HepG2 (cell line): ENCODE data around the gene SCYGR6. TPM values are rescaled to one million over a fixed set of nuclear protein-coding genes. Genes with fewer than 3 reads are reported as not detected.

Source experiments
- BORCS8-MEF2B ChIP-seq: sonication (generic); formaldehyde crosslinking; IDR thresholded peaks from 2 replicates; pipeline ENCODE4 v1.8.0; 2022; ENCODE audit warnings: mild to moderate bottlenecking, missing genetic modification reagents
- CBX5 ChIP-seq: sonication (generic); formaldehyde crosslinking; IDR thresholded peaks from 2 replicates; pipeline ENCODE4 v1.4.0; 2020; ENCODE audit warnings: missing genetic modification reagents, borderline replicate concordance
- MTA3 ChIP-seq: sonication (generic); formaldehyde crosslinking; IDR thresholded peaks from 2 replicates; pipeline ENCODE4 v1.4.0; 2020; ENCODE audit warnings: missing genetic modification reagents
- MXI1 ChIP-seq: IDR thresholded peaks from 3 replicates; pipeline ENCODE4 v1.6.1; 2012; ENCODE audit warnings: low read depth, low read length, inconsistent platforms, borderline replicate concordance
- NFE2 ChIP-seq: sonication (generic); formaldehyde crosslinking; IDR thresholded peaks from 2 replicates; pipeline ENCODE4 v1.4.0; 2020; ENCODE audit warnings: missing genetic modification reagents
- NFE2L2 ChIP-seq: fragments of 150-350 bp; IDR thresholded peaks from 2 replicates; pipeline ENCODE4 v1.6.1; 2014; ENCODE audit warnings: low read length
- PPARG ChIP-seq: conservative IDR thresholded peaks from 2 replicates; pipeline ENCODE4 v1.6.1; 2016; ENCODE audit warnings: missing biosample characterization, missing genetic modification reagents
- RAD51 ChIP-seq: fragments of 450-650 bp; IDR thresholded peaks from 2 replicates; pipeline ENCODE4 v1.6.1; 2016; ENCODE audit warnings: borderline replicate concordance
- RCOR2 ChIP-seq: IDR thresholded peaks from 2 replicates; pipeline ENCODE4 v1.6.1; 2016; ENCODE audit warnings: missing biosample characterization, missing genetic modification reagents
- RFXAP ChIP-seq: sonication (generic); formaldehyde crosslinking; IDR thresholded peaks from 2 replicates; pipeline ENCODE4 v1.4.0; 2020; ENCODE audit warnings: missing genetic modification reagents, borderline replicate concordance
- RXRB ChIP-seq: IDR thresholded peaks from 2 replicates; pipeline ENCODE4 v1.6.1; 2016; ENCODE audit warnings: borderline replicate concordance, missing genetic modification reagents, missing compliant biosample characterization
- SKIL ChIP-seq: sonication (generic); formaldehyde crosslinking; IDR thresholded peaks from 2 replicates; pipeline ENCODE4 v1.8.0; 2022; ENCODE audit warnings: missing genetic modification reagents, mild to moderate bottlenecking, moderate library complexity, borderline replicate concordance
- SMARCC2 ChIP-seq: fragments of 450-650 bp; IDR thresholded peaks from 2 replicates; pipeline ENCODE4 v1.6.1; 2017; ENCODE audit warnings: antibody characterized with exemption, mild to moderate bottlenecking
- ZFP82 ChIP-seq: sonication (generic); formaldehyde crosslinking; IDR thresholded peaks from 2 replicates; pipeline ENCODE4 v1.5.1; 2020; ENCODE audit warnings: mild to moderate bottlenecking, missing genetic modification reagents, borderline replicate concordance
- ZIK1 ChIP-seq: sonication (generic); formaldehyde crosslinking; IDR thresholded peaks from 2 replicates; pipeline ENCODE4 v1.5.0; 2020; ENCODE audit warnings: mild to moderate bottlenecking, low read depth, missing genetic modification reagents, borderline replicate concordance
- ZNF225 ChIP-seq: sonication (generic); formaldehyde crosslinking; IDR thresholded peaks from 2 replicates; pipeline ENCODE4 v1.4.0; 2020; ENCODE audit warnings: mild to moderate bottlenecking, missing genetic modification reagents
- ZNF276 ChIP-seq: sonication (generic); formaldehyde crosslinking; IDR thresholded peaks from 2 replicates; pipeline ENCODE4 v1.4.0; 2020; ENCODE audit warnings: mild to moderate bottlenecking, low read depth, missing genetic modification reagents
- ZNF326 ChIP-seq: sonication (generic); formaldehyde crosslinking; IDR thresholded peaks from 2 replicates; pipeline ENCODE4 v1.4.0; 2020; ENCODE audit warnings: missing genetic modification reagents, borderline replicate concordance
- ZNF33A ChIP-seq: sonication (generic); formaldehyde crosslinking; IDR thresholded peaks from 2 replicates; pipeline ENCODE4 v1.5.1; 2020; ENCODE audit warnings: missing genetic modification reagents, mild to moderate bottlenecking, moderate library complexity, borderline replicate concordance
- ZNF350 ChIP-seq: sonication (generic); formaldehyde crosslinking; IDR thresholded peaks from 2 replicates; pipeline ENCODE4 v1.4.0; 2020; ENCODE audit warnings: mild to moderate bottlenecking, low read depth, missing genetic modification reagents, borderline replicate concordance
- ZNF484 ChIP-seq: sonication (generic); formaldehyde crosslinking; IDR thresholded peaks from 2 replicates; pipeline ENCODE4 v1.5.1; 2020; ENCODE audit warnings: mild to moderate bottlenecking, low read depth, missing genetic modification reagents, borderline replicate concordance
- ZNF556 ChIP-seq: sonication (generic); formaldehyde crosslinking; IDR thresholded peaks from 2 replicates; pipeline ENCODE4 v1.4.0; 2020; ENCODE audit warnings: mild to moderate bottlenecking, missing genetic modification reagents, borderline replicate concordance
- ZNF563 ChIP-seq: sonication (generic); formaldehyde crosslinking; IDR thresholded peaks from 2 replicates; pipeline ENCODE4 v1.8.0; 2022; ENCODE audit warnings: mild to moderate bottlenecking, moderate library complexity, missing genetic modification reagents
- ZNF788 ChIP-seq: sonication (generic); formaldehyde crosslinking; IDR thresholded peaks from 2 replicates; pipeline ENCODE4 v1.5.0; 2020; ENCODE audit warnings: mild to moderate bottlenecking, missing genetic modification reagents, borderline replicate concordance
- ZNF790 ChIP-seq: sonication (generic); formaldehyde crosslinking; IDR thresholded peaks from 2 replicates; pipeline ENCODE4 v1.8.0; 2022; ENCODE audit warnings: missing genetic modification reagents, mild to moderate bottlenecking, borderline replicate concordance
- ZNF792 ChIP-seq: IDR thresholded peaks from 2 replicates; pipeline ENCODE4 v1.6.1; 2016
- polyA plus RNA-seq, 8 experiments: library from polyadenylated mRNA; depleted of rRNA in 3 of 8; stranded (reverse) in 7 of 8; unstranded in 1 of 8; fragments of >200 nt; fragmentation: Illumina TruSeq in 4 of 8; extraction: Trizol in 4 of 8; gene quantifications; 2 replicates each; pipeline versions ENCODE4 v1.2.1 to v1.2.3, GENCODE V29; 2011 to 2016; ENCODE audit warnings: low read depth in 4 of 8, missing spikeins in 1 of 8, mixed read lengths in 1 of 8; ENCODE audit not compliant: insufficient read depth in 1 of 8
- total RNA-seq, 5 experiments: library from RNA; depleted of rRNA; stranded (reverse); fragments of >200 nt; fragmentation: Illumina TruSeq; extraction: Trizol; gene quantifications; 2 replicates each; pipeline ENCODE4 v1.2.3, GENCODE V29; 2016; ENCODE audit warnings: low read depth in 1 of 5
- TF ChIP-seq, protein P1 (sequence below): sonication (generic); formaldehyde crosslinking; conservative IDR thresholded peaks from 2 replicates; pipeline ENCODE4 v1.8.0; 2022; ENCODE audit warnings: low read depth, missing genetic modification reagents

SCYGR6 gene
- total and polyA plus RNA-seq, 2 of the 13 experiments (the other 11 are each of a cell fraction or from before 2014, with no cell fraction given), result not detected

DNA sequence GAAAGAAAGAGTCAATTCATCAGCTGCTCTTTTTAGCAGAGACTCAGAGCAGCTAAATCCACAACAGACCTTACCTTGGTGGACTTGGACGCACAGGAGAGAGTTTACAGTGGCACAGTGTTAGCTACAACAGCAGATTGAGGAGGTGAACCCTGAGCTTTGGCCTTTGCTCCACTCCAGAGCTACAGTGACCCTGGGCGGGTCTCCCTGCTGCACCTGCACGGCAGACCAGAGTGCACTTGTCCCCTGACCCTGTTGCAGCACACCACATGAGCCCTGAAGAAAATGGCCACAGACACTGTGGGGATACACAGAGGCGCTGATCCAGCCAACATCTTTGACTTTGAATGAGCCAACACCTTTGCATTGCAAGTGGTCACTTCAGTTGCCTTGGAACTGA lies 17.7 kb downstream of the SCYGR6 start (continued):
- peak; percentile 78; the same call in 1 of the 2 replicates for TF ChIP-seq RCOR2 (CRISPR knock-in tag)
- no peak for TF ChIP-seq ZNF792 (CRISPR knock-in tag)
- no peak for TF ChIP-seq ZFP82
- TF ChIP-seq ZNF484 (CRISPR knock-in tag), result no peak
- no peak for TF ChIP-seq ZIK1 (CRISPR knock-in tag)
- TF ChIP-seq ZNF790 (CRISPR knock-in tag), result no peak
- TF ChIP-seq ZNF350 (CRISPR knock-in tag), result 0 out of 2 replicates have a peak, but pooled peaks have one; percentile 27
- TF ChIP-seq MXI1, result no peak
- no peak for TF ChIP-seq ZNF33A (CRISPR knock-in tag)
- TF ChIP-seq ZNF788 (CRISPR knock-in tag), result peak; percentile 46; the same call in 1 of the 2 replicates
- peak; percentile 89 for TF ChIP-seq PPARG (CRISPR knock-in tag)
- no peak for TF ChIP-seq NFE2L2
- no peak for TF ChIP-seq CBX5
- TF ChIP-seq NFE2, result no peak
- TF ChIP-seq SMARCC2, result no peak
- 0 out of 2 replicates have a peak, but pooled peaks have one; percentile 33 for TF ChIP-seq ZNF563 (CRISPR knock-in tag)
- TF ChIP-seq RXRB (CRISPR knock-in tag), result peak; percentile 89
- TF ChIP-seq RAD51, result no peak
- TF ChIP-seq, protein P1, sequence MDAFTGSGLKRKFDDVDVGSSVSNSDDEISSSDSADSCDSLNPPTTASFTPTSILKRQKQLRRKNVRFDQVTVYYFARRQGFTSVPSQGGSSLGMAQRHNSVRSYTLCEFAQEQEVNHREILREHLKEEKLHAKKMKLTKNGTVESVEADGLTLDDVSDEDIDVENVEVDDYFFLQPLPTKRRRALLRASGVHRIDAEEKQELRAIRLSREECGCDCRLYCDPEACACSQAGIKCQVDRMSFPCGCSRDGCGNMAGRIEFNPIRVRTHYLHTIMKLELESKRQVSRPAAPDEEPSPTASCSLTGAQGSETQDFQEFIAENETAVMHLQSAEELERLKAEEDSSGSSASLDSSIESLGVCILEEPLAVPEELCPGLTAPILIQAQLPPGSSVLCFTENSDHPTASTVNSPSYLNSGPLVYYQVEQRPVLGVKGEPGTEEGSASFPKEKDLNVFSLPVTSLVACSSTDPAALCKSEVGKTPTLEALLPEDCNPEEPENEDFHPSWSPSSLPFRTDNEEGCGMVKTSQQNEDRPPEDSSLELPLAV (CRISPR knock-in tag), result no peak
- TF ChIP-seq ZNF276 (CRISPR knock-in tag), result no peak
- TF ChIP-seq ZNF225 (CRISPR knock-in tag), result no peak
- TF ChIP-seq SKIL (CRISPR knock-in tag), result no peak
- no peak for TF ChIP-seq ZNF326 (CRISPR knock-in tag)
- peak; percentile 89; the same call in 1 of the 2 replicates for TF ChIP-seq ZNF556 (CRISPR knock-in tag)
- TF ChIP-seq RFXAP (CRISPR knock-in tag), result no peak
- no peak for TF ChIP-seq MTA3 (CRISPR knock-in tag)
- no peak for TF ChIP-seq BORCS8-MEF2B (CRISPR knock-in tag)
